BLaER1 (cell line): ENCODE data around the gene PPM1H.
A peak's percentile ranks its signal among the peaks of the same experiment; 100 is the strongest.

ENCODE experiments used
- H3K27ac ChIP-seq: shearing (Covaris generic); formaldehyde crosslinking; 2 replicates; pipeline ENCODE4 v1.8.1; 2022
- H3K27me3 ChIP-seq: shearing (Covaris generic); formaldehyde crosslinking; 2 replicates; pipeline ENCODE4 v1.8.1; 2022
- H3K36me3 ChIP-seq: shearing (Covaris generic); formaldehyde crosslinking; 2 replicates; pipeline ENCODE4 v1.8.1; 2022
- H3K4me1 ChIP-seq: shearing (Covaris generic); formaldehyde crosslinking; 2 replicates; pipeline ENCODE4 v1.8.1; 2022
- H3K4me2 ChIP-seq: shearing (Covaris generic); formaldehyde crosslinking; 2 replicates; pipeline ENCODE4 v1.8.1; 2022
- H3K4me3 ChIP-seq: shearing (Covaris generic); formaldehyde crosslinking; 2 replicates; pipeline ENCODE4 v1.8.1; 2022
- H3K9ac ChIP-seq: shearing (Covaris generic); formaldehyde crosslinking; 2 replicates; pipeline ENCODE4 v1.8.1; 2022
- H3K9me3 ChIP-seq: shearing (Covaris generic); formaldehyde crosslinking; 2 replicates; pipeline ENCODE4 v1.8.1; 2022
- H4K20me1 ChIP-seq: shearing (Covaris generic); formaldehyde crosslinking; 2 replicates; pipeline ENCODE4 v1.8.1; 2022
- Cebpa-rat ChIP-seq: shearing (Covaris generic); IDR thresholded peaks from 2 replicates; pipeline ENCODE4 v1.8.1; 2022

The PPM1H gene

DNA sequence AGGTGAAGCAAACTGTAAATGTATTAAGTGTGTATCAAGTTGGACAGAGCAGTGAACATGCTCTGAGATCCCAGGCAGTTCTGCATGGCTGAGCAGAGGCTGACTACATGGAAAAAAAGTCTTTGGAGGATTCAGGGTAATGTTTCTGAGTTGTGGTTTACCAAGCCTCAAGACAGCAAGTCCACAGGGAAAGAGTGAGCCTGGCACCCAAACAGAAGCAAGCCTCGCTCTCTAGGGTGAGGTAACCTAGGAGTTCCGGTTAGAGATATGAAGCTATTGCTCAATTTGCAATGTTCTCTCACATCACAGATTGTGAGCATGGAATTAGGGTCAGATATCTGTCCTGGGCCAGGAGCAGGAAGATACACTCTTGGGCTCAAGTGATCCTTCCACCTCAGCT is 309.7 kb downstream of the PPM1H start:
- peaks cover 25% of the 10 kb centered on the region for H3K27me3 ChIP-seq
- H3K9me3 ChIP-seq, result no peaks in the 10 kb centered on the region
- H3K4me1 ChIP-seq, result peaks cover 21% of the 10 kb centered on the region
- H3K9ac ChIP-seq, result no peak overlapping the region
- no peaks in the 10 kb centered on the region for H3K36me3 ChIP-seq
- no peak overlapping the region for H3K27ac ChIP-seq
- peak; percentile 97 for TF ChIP-seq Cebpa-rat
- H3K4me2 ChIP-seq, result peak overlapping the region; percentile 52
- H4K20me1 ChIP-seq, result no peaks in the 10 kb centered on the region
- H3K4me3 ChIP-seq, result no peak overlapping the region

- Histone ChIP-seq H3K9ac (no peak overlapping the region), H3K9me3 (no peaks in the 10 kb centered on the region), H3K4me3 (no peak overlapping the region), H3K27ac (no peak overlapping the region), H4K20me1 (no peaks in the 10 kb centered on the region), H3K27me3 (0 out of 2 replicates have a peak, but pooled peaks cover 5% of the 10 kb centered on the region), H3K4me1 (peaks cover 21% of the 10 kb centered on the region), H3K36me3 (no peaks in the 10 kb centered on the region), H3K4me2 (no peak overlapping the region)
- no peak for TF ChIP-seq Cebpa-rat
These were observed 312.8 kb downstream of the PPM1H start for GRCh38 chr12:62622177-62622576.

GRCh38 chr12:62621101-62621638 is 313.8 kb downstream of the PPM1H start:
- no peaks in the 10 kb centered on the region for H4K20me1 ChIP-seq
- no peak overlapping the region for H3K4me3 ChIP-seq
- TF ChIP-seq Cebpa-rat, result no peak
- H3K4me2 ChIP-seq, result no peak overlapping the region
- no peak overlapping the region for H3K9ac ChIP-seq
- no peaks in the 10 kb centered on the region for H3K36me3 ChIP-seq
- H3K27me3 ChIP-seq, result 0 out of 2 replicates have a peak, but pooled peaks cover 2% of the 10 kb centered on the region
- no peak overlapping the region for H3K27ac ChIP-seq
- no peaks in the 10 kb centered on the region for H3K9me3 ChIP-seq
- H3K4me1 ChIP-seq, result peaks cover 21% of the 10 kb centered on the region

DNA sequence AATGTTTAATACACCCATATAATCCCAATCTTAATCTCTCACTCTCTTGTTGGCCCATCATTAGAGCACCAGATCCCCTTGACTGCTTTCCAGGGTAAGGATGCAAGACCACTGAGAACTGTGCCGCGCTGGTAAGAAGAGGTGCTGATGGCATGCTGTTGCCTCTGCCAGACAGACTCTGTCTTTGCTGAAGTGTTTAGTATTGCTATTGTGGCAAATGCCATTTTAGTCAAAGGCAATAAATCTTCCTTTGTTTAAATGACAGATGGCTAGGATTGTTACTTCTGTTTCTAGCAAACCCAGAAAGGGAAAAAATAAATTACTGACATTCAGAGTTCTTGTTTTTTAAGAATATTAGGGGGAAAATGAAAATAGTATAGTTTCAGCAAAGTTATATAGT is 316.0 kb downstream of the PPM1H start:
- H3K27ac ChIP-seq, result no peak overlapping the region

DNA sequence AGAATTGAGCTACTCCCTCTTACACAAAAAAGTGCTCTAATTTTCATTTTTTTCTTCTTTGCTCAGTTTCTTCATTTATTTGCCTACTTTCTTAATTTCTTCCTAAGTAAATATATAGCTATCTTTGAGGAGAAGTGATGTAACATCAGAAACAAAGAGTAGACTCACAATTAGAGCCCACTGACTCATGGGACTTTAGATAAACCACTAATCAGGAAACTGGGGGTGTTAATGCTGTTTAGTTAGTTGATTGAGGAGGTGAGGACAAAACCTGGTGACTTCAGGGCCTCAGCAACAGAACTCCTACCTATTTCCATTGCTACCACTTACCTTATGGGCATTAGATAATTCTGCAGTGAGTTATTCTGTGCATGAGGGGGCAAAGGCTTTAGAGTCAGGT is 316.6 kb downstream of the PPM1H start:
- Histone ChIP-seq H4K20me1 (no peaks in the 10 kb centered on the region), H3K9me3 (no peaks in the 10 kb centered on the region), H3K4me1 (no peaks in the 10 kb centered on the region), H3K9ac (no peak overlapping the region), H3K27me3 (no peaks in the 10 kb centered on the region), H3K4me3 (no peak overlapping the region), H3K4me2 (no peak overlapping the region), H3K36me3 (no peaks in the 10 kb centered on the region), H3K27ac (no peak overlapping the region)
- TF ChIP-seq Cebpa-rat, result no peak

More for the DNA sequence above, 316.0 kb downstream of the PPM1H start:
- Histone ChIP-seq H3K4me2 (no peak overlapping the region), H3K27me3 (no peaks in the 10 kb centered on the region), H3K36me3 (no peaks in the 10 kb centered on the region), H3K4me1 (no peaks in the 10 kb centered on the region), H3K4me3 (no peak overlapping the region), H4K20me1 (no peaks in the 10 kb centered on the region), H3K9me3 (no peaks in the 10 kb centered on the region), H3K9ac (no peak overlapping the region)
- no peak for TF ChIP-seq Cebpa-rat

GRCh38 chr12:62613081-62613480 is 321.9 kb downstream of the PPM1H start:
- Histone ChIP-seq H3K4me3 (no peak overlapping the region), H3K27ac (no peak overlapping the region), H3K9me3 (no peaks in the 10 kb centered on the region), H3K4me1 (no peaks in the 10 kb centered on the region), H4K20me1 (no peaks in the 10 kb centered on the region), H3K9ac (no peak overlapping the region), H3K36me3 (no peaks in the 10 kb centered on the region), H3K27me3 (no peaks in the 10 kb centered on the region), H3K4me2 (no peak overlapping the region)
- no peak for TF ChIP-seq Cebpa-rat

GRCh38 chr12:62606654-62607053 is 328.3 kb downstream of the PPM1H start:
- Histone ChIP-seq H3K9ac (no peak overlapping the region), H4K20me1 (no peaks in the 10 kb centered on the region), H3K9me3 (no peaks in the 10 kb centered on the region), H3K4me2 (no peak overlapping the region), H3K36me3 (no peaks in the 10 kb centered on the region), H3K4me3 (no peak overlapping the region), H3K27me3 (no peaks in the 10 kb centered on the region), H3K27ac (no peak overlapping the region), H3K4me1 (peaks cover 20% of the 10 kb centered on the region)
- TF ChIP-seq Cebpa-rat, result no peak

- TF ChIP-seq Cebpa-rat, result no peak
- no peak overlapping the region for H3K4me3 ChIP-seq
- no peak overlapping the region for H3K9ac ChIP-seq
- peaks cover 24% of the 10 kb centered on the region for H3K4me1 ChIP-seq
- no peak overlapping the region for H3K27ac ChIP-seq
- H3K4me2 ChIP-seq, result peak overlapping the region; percentile 77; the same call in 1 of the 2 replicates
- no peaks in the 10 kb centered on the region for H3K27me3 ChIP-seq
- H3K36me3 ChIP-seq, result no peaks in the 10 kb centered on the region
- no peaks in the 10 kb centered on the region for H3K9me3 ChIP-seq
- H4K20me1 ChIP-seq, result no peaks in the 10 kb centered on the region
These were observed 329.0 kb downstream of the PPM1H start for GRCh38 chr12:62605981-62606380.

- Histone ChIP-seq H3K9ac (peak overlapping the region; percentile 98), H3K4me1 (peaks cover 24% of the 10 kb centered on the region), H3K36me3 (no peaks in the 10 kb centered on the region), H3K9me3 (no peaks in the 10 kb centered on the region), H3K27ac (no peak overlapping the region), H3K4me2 (peak overlapping the region; percentile 77), H3K27me3 (no peaks in the 10 kb centered on the region), H3K4me3 (peak overlapping the region; percentile 77), H4K20me1 (no peaks in the 10 kb centered on the region)
- TF ChIP-seq Cebpa-rat, result no peak
These were observed 330.1 kb downstream of the PPM1H start for GRCh38 chr12:62604871-62605270.

DNA sequence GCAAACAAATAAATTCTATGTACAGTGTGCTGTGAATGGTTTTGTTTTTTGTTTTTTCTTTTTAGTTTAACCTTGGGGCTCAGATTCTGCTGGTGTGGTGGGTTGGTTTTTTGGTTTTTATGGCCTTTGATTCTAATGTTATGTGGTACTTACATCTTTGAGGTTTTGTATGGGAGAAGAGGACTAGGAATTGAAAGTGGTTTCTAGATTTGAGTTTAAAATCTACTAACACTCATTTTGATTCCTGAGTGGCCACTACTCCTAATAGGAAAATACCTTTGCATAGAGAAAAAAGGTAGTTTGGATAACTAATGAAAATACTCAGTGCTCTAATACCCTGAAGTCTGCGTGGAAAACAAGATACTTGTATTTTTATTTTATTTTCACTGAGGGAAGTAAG is 330.6 kb downstream of the PPM1H start:
- Histone ChIP-seq H3K4me2 (peak overlapping the region; percentile 77), H3K27me3 (no peaks in the 10 kb centered on the region), H3K9ac (peak overlapping the region; percentile 98), H3K9me3 (no peaks in the 10 kb centered on the region), H4K20me1 (no peaks in the 10 kb centered on the region), H3K4me3 (peak overlapping the region; percentile 77), H3K27ac (peak overlapping the region; percentile 99), H3K4me1 (peaks cover 24% of the 10 kb centered on the region), H3K36me3 (no peaks in the 10 kb centered on the region)
- TF ChIP-seq Cebpa-rat, result no peak

DNA sequence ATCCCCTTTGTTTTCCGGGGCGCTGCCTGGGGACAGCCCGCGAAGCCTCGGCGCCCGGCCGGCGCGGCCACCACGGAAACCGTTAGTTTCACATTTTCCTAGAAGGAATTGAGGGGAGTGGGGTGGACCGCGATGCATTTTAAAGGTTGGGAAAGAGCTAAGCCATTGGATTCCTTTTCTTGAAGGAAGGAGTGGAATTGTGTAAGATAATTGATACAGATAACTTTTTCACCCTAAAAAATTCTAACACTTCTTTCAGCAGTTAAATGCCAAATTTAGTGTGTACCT is 331.2 kb downstream of the PPM1H start:
- Histone ChIP-seq H3K9me3 (no peaks in the 10 kb centered on the region), H3K4me1 (peaks cover 24% of the 10 kb centered on the region), H3K27me3 (no peaks in the 10 kb centered on the region), H3K27ac (peak overlapping the region; percentile 99), H3K4me2 (peak overlapping the region; percentile 77), H3K36me3 (no peaks in the 10 kb centered on the region), H4K20me1 (no peaks in the 10 kb centered on the region), H3K9ac (peak overlapping the region; percentile 98), H3K4me3 (peak overlapping the region; percentile 77)
- TF ChIP-seq Cebpa-rat, result no peak
